NK-92 (cell line): ENCODE results near the gene SLIT1.

Experiments used
- DNase-seq: peaks from one replicate; lab custom pipeline; 2025; ENCODE audit not compliant: unreplicated experiment; lab: John Stamatoyannopoulos, UW

Gene SLIT1

GRCh38 chr10:97185326-97186058 is at the start of gene SLIT1:
Gene SLIT1 (minus strand): TSS chr10:97185959. CDS start chr10:97185674, 285 bp downstream.
- no peak for DNase-seq

- DNase-seq, result no peak
Measured at GRCh38 chr10:97235353-97235752, 49.6 kb upstream of the SLIT1 start.

GRCh38 chr10:97234400-97234799 is 48.6 kb upstream of the SLIT1 start:
- no peak for DNase-seq

GRCh38 chr10:97230146-97230545 is 44.4 kb upstream of the SLIT1 start:
- no peak for DNase-seq

- DNase-seq, result no peak
Measured at GRCh38 chr10:97229322-97230015, 43.7 kb upstream of the SLIT1 start.

GRCh38 chr10:97228775-97229157 is 43.0 kb upstream of the SLIT1 start:
- no peak for DNase-seq

GRCh38 chr10:97228130-97228774 is 42.5 kb upstream of the SLIT1 start:
- no peak for DNase-seq

- DNase-seq, result no peak
Measured at GRCh38 chr10:97226398-97226797, 40.6 kb upstream of the SLIT1 start.

GRCh38 chr10:97224483-97225435 is 39.0 kb upstream of the SLIT1 start:
- DNase-seq, result no peak

GRCh38 chr10:97222326-97222961 is 36.7 kb upstream of the SLIT1 start:
- no peak for DNase-seq

- DNase-seq, result no peak
Measured at GRCh38 chr10:97220355-97220754, 34.6 kb upstream of the SLIT1 start.

- DNase-seq, result no peak
Measured at GRCh38 chr10:97217299-97217698, 31.5 kb upstream of the SLIT1 start.

GRCh38 chr10:97215619-97216260 is 30.0 kb upstream of the SLIT1 start:
- DNase-seq, result no peak

GRCh38 chr10:97213431-97213830 is 27.7 kb upstream of the SLIT1 start:
- DNase-seq, result no peak

GRCh38 chr10:97211229-97211628 is 25.5 kb upstream of the SLIT1 start:
- no peak for DNase-seq

GRCh38 chr10:97210543-97210960 is 24.8 kb upstream of the SLIT1 start:
- no peak for DNase-seq

GRCh38 chr10:97207756-97208346 is 22.1 kb upstream of the SLIT1 start:
- no peak for DNase-seq

GRCh38 chr10:97207131-97207530 is 21.4 kb upstream of the SLIT1 start:
- DNase-seq, result no peak

- no peak for DNase-seq
Measured at GRCh38 chr10:97204826-97205679, 19.3 kb upstream of the SLIT1 start.
